ENCODE results near the gene UGT1A1. TPM values are rescaled to one million over a fixed set of nuclear protein-coding genes. Genes with fewer than 3 reads are reported as not detected.

Gene UGT1A1
- total and polyA plus RNA-seq, 9 of the 15 experiments (the other 6 are each of a cell fraction or from before 2014, with no cell fraction given): not detected

- TF ChIP-seq SRSF3 (IDR thresholded peaks at IDR 0.05; ENCODE audit: insufficient read depth, low read length) (no peak), ZNF512 (tag; IDR thresholded peaks at IDR 0.05) (no peak), CCNT2 (IDR thresholded peaks at IDR 0.05; ENCODE audit: borderline replicate concordance, extremely low read depth, insufficient read length, low read depth, low read length) (no peak), ZNF699 (CRISPR knock-in tag; IDR thresholded peaks at IDR 0.05; ENCODE audit: insufficient replicate concordance) (no peak)
Measured at GRCh38 chr2:233768076-233768475, 8.0 kb downstream of the UGT1A1 start (continued).

- H3K4me3 ChIP-seq: no peak overlapping the region
- H3K79me2 ChIP-seq (ENCODE audit: control insufficient read depth, insufficient read depth, low read length): no peaks in the 10 kb centered on the region
- H3K27ac ChIP-seq (ENCODE audit: extremely low read depth, low read depth, low read length): no peak overlapping the region
- DNase-seq (ENCODE audit: extremely low read depth in 1 of 4, low spot score in 3 of 4): no peak
- no peaks in the 10 kb centered on the region for H3K36me3 ChIP-seq (ENCODE audit: control insufficient read depth, insufficient read depth, low read length)
- no peaks in the 10 kb centered on the region for H3K4me1 ChIP-seq (replicated peaks in 1 of 2; ENCODE audit: control insufficient read depth in 2 of 2, insufficient read depth in 2 of 2, low read length in 2 of 2)
- H3K9ac ChIP-seq (ENCODE audit: insufficient read depth in 1 of 2, low read depth in 2 of 2, low read length in 2 of 2): no peak overlapping the region
- ATAC-seq: no peak
- H2AFZ ChIP-seq (ENCODE audit: low read depth, low read length): no peak overlapping the region
- intact Hi-C loops (cut with micrococcal nuclease): no loop called here
- BruUV-seq (replicated peaks): no TSS peak
- H3K27me3 ChIP-seq (ENCODE audit: control insufficient read depth in 2 of 2, insufficient read depth in 2 of 2, low read length in 2 of 2): peaks cover 0 to 13% of the 10 kb centered on the region in 2 experiments; a peak in 3 of 5 replicates
- POLR2A ChIA-PET: interaction anchor here (1.0 to 1.3 kb wide), 2 partner anchors 11 to 42 kb away, joined by 4 to 5 read pairs; no protein-coding TSS in a partner anchor
- no peak for FAIRE-seq
- no peaks in the 10 kb centered on the region for H4K20me1 ChIP-seq (replicated peaks; ENCODE audit: control insufficient read depth, insufficient read depth, low read length)
- no peaks in the 10 kb centered on the region for H3K9me1 ChIP-seq (ENCODE audit: control insufficient read depth, insufficient read depth, low read length)
- WGBS (ENCODE audit: insufficient coverage, low coverage, missing lambda C conversion rate): 2% methylated on average over 9 of the region's 9 CpGs
- TF ChIP-seq RBM22 (IDR thresholded peaks at IDR 0.05; ENCODE audit: low read depth, low read length, poor library complexity, severe bottlenecking) (no peak), POLR2B (IDR thresholded peaks at IDR 0.05; ENCODE audit: low read depth, partially characterized antibody) (no peak), GABPA (tag; conservative IDR thresholded peaks at IDR 0.05; ENCODE audit: low read depth) (no peak)
- in situ Hi-C loops (cut with MboI): no loop called here
- CTCF ChIA-PET (ENCODE audit: low intra/inter-chr PET ratio): no interaction called here
- no peaks in the 10 kb centered on the region for H3K9me3 ChIP-seq (replicated peaks; ENCODE audit: control insufficient read depth, insufficient read depth, low read depth, low read length)
- no peak overlapping the region for H3K4me2 ChIP-seq (ENCODE audit: insufficient read depth, low read length)
Measured at GRCh38 chr2:233769260-233769659, 9.2 kb downstream of the UGT1A1 start.
